Smooth muscle cell (in vitro differentiated cells): Measurements from ENCODE around the gene GOSR1. TPM values are rescaled to one million over a fixed set of nuclear protein-coding genes. Genes with fewer than 3 reads are reported as not detected.
"Not testable (repeated sequence)": the region's sequence is repeated elsewhere in the genome, so short reads cannot be mapped to it uniquely, and the experiment has no call there.

Experiments
- DNase-seq: peaks from one replicate; lab custom pipeline; 2025; ENCODE audit not compliant: unreplicated experiment; lab: John Stamatoyannopoulos, UW
- H2AFZ ChIP-seq: fragments of 200-600 bp; sonication (generic); 2 replicates; pipeline ENCODE4 v1.6.0; 2016; ENCODE audit warnings: antibody characterized with exemption, low read depth, mild to moderate bottlenecking
- H3F3A ChIP-seq: fragments of 200-600 bp; sonication (generic); 2 replicates; pipeline ENCODE4 v1.6.0; 2017; ENCODE audit warnings: antibody characterized with exemption, low read depth
- H3K27ac ChIP-seq: fragments of 200-600 bp; sonication (generic); 2 replicates; pipeline ENCODE4 v1.5.1; 2016; ENCODE audit warnings: low read depth, mild to moderate bottlenecking
- H3K27me3 ChIP-seq: fragments of 200-600 bp; sonication (generic); 2 replicates; pipeline ENCODE4 v1.6.1; 2016; ENCODE audit warnings: low read depth, mild to moderate bottlenecking
- H3K36me3 ChIP-seq: fragments of 200-600 bp; sonication (generic); 2 replicates; pipeline ENCODE4 v1.5.1; 2016; ENCODE audit warnings: low read depth
- H3K4me1 ChIP-seq: fragments of 200-600 bp; sonication (generic); 2 replicates; pipeline ENCODE4 v1.5.1; 2016; ENCODE audit warnings: low read depth
- H3K4me2 ChIP-seq: fragments of 200-600 bp; sonication (generic); 2 replicates; pipeline ENCODE4 v1.6.0; 2016; ENCODE audit warnings: mild to moderate bottlenecking
- H3K4me3 ChIP-seq: fragments of 200-600 bp; sonication (generic); 2 replicates; pipeline ENCODE4 v1.5.1; 2016; ENCODE audit warnings: mild to moderate bottlenecking
- H3K79me2 ChIP-seq: fragments of 200-600 bp; sonication (generic); 2 replicates; pipeline ENCODE4 v1.6.0; 2016; ENCODE audit warnings: low read depth, mild to moderate bottlenecking
- H3K9ac ChIP-seq: fragments of 200-600 bp; sonication (generic); 2 replicates; pipeline ENCODE4 v1.6.0; 2016; ENCODE audit warnings: low read depth
- H3K9me3 ChIP-seq: fragments of 200-600 bp; sonication (generic); replicated peaks from 2 replicates; pipeline ENCODE4 v1.5.1; 2016; ENCODE audit warnings: low read depth
- H4K20me1 ChIP-seq: fragments of 200-600 bp; sonication (generic); 2 replicates; pipeline ENCODE4 v1.6.0; 2016; ENCODE audit warnings: low read depth
- WGBS: methylation state at CpG from one replicate; pipeline ENCODE4 v1.1.7; 2016; ENCODE audit warnings: low lambda C conversion rate; 5-methylcytosine and 5-hydroxymethylcytosine counted together
- polyA plus RNA-seq: library from polyadenylated mRNA; unstranded; fragments of >200 nt; fragmentation: Nextera tagmentation; extraction: Ambion mirVana; gene quantifications from 2 replicates; pipeline ENCODE4 v1.2.1, GENCODE V29; 2016
- total RNA-seq: library from RNA; depleted of rRNA; stranded (reverse); fragments of >200 nt; gene quantifications from 2 replicates; pipeline ENCODE4 v1.2.3, GENCODE V29; 2014
- TF ChIP-seq, protein P1 (sequence below): fragments of 200-600 bp; sonication (generic); IDR thresholded peaks from 2 replicates; pipeline ENCODE4 v1.5.1; 2017; ENCODE audit warnings: borderline replicate concordance, mild to moderate bottlenecking, antibody characterized with exemption; ENCODE audit not compliant: insufficient read depth, poor library complexity, severe bottlenecking

GOSR1 gene
- total and polyA plus RNA-seq, 2 experiments from 2014 or later = 48.3 to 81.0 TPM

DNA sequence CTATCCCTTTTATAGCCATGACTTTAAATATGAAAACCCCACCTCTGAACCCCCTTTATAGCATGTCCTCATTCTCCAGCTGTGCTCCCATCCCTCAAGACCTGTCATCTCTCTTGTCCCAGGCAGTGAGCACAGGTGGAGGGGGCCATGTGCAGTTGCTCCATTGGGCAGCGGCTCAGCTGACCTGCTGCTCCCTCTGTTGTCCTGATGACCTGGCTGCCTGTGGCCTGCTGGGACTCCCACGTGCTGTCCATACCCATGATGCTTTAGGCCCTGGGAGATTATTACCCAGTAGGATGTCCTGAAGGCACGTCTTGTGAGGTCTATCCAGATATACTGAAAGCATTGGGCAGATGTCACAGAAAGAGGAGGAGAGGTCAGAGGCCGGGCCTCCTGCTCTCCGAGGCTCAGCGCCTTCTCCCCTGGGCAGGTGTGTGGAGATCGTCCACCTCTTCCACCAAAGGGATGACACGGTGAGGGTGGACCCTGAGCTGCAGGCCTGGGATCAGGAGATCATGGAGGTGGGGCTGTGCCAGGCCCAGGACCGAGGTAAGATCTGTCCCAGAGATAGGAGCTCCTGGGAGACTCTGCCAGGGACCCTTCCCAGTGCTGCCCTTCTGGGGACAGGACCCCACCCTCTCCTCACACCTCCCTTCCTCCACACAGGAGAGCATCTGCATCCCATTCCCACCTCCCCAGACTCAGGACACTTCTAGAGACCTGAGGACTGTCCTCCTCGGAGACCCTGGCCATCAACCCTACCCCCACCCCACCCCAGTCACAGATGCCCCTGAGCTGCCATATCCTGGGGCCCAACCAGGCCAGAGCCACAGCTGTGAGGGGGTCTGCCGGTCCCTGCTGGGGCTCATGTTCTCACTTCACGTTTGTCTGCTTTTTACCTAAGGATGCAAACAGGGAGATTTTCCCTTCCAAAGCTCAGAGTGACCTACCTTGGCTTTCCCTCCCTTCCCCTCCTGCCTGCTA is 58.0 kb downstream of the GOSR1 start:
- no peaks in the 10 kb centered on the region for H3K27me3 ChIP-seq
- no peak for DNase-seq
- no peaks in the 10 kb centered on the region for H3K79me2 ChIP-seq
- H3K36me3 ChIP-seq = no peaks in the 10 kb centered on the region
- no peak overlapping the region for H3K4me3 ChIP-seq
- no peaks in the 10 kb centered on the region for H3K4me1 ChIP-seq
- H4K20me1 ChIP-seq = no peaks in the 10 kb centered on the region
- TF ChIP-seq, protein P1, sequence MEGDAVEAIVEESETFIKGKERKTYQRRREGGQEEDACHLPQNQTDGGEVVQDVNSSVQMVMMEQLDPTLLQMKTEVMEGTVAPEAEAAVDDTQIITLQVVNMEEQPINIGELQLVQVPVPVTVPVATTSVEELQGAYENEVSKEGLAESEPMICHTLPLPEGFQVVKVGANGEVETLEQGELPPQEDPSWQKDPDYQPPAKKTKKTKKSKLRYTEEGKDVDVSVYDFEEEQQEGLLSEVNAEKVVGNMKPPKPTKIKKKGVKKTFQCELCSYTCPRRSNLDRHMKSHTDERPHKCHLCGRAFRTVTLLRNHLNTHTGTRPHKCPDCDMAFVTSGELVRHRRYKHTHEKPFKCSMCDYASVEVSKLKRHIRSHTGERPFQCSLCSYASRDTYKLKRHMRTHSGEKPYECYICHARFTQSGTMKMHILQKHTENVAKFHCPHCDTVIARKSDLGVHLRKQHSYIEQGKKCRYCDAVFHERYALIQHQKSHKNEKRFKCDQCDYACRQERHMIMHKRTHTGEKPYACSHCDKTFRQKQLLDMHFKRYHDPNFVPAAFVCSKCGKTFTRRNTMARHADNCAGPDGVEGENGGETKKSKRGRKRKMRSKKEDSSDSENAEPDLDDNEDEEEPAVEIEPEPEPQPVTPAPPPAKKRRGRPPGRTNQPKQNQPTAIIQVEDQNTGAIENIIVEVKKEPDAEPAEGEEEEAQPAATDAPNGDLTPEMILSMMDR = no peak
- no peak overlapping the region for H3K9ac ChIP-seq
- H3K4me2 ChIP-seq = no peak overlapping the region
- H3K27ac ChIP-seq = no peak overlapping the region
- no peaks in the 10 kb centered on the region for H3F3A ChIP-seq
- 86% methylated on average over 12 of the region's 12 CpGs for WGBS
- no peaks in the 10 kb centered on the region for H3K9me3 ChIP-seq
- no peak overlapping the region for H2AFZ ChIP-seq

DNA sequence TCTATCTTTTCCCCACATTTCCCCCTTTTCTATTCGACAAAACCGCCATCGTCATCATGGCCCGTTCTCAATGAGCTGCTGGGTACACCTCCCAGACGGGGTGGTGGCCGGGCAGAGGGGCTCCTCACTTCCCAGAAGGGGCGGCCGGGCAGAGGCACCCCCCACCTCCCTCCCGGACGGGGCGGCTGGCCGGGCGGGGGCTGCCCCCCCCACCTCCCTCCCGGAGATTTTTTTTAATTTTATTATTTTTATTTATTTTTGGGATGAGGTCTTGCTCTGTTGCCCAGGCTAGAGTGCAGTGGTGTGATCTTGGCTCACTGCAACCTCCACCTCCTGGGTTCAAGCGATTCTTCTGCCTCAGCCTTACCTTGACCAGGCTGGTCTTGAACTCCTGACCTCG is 59.6 kb downstream of the GOSR1 start:
- H4K20me1 ChIP-seq, H2AFZ ChIP-seq, H3K4me1 ChIP-seq, H3F3A ChIP-seq, H3K4me3 ChIP-seq, H3K27ac ChIP-seq, H3K27me3 ChIP-seq, H3K9me3 ChIP-seq, H3K4me2 ChIP-seq, H3K9ac ChIP-seq, H3K79me2 ChIP-seq, DNase-seq, H3K36me3 ChIP-seq: not testable (repeated sequence)
- 95% methylated on average over 8 of the region's 16 CpGs for WGBS

DNA sequence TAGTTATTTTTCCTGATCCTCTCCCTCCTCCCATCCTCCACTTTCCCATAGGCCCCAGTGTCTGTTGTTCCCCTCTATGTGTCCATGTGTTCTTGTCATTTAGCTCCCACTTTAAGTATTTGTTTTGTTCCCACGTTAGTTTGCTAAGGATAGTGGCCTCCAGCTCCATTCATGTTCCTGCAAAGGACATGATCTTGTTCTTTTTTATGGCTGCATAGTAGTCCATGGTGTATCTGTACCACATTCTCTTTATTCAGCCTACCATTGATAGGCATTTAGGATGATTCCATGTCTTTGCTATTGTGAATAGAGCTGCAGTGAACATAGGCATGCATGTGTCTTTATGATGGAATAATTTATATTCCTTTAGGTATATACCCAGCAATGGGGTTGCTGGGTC is 60.5 kb downstream of the GOSR1 start:
- not testable (repeated sequence) for H3K27ac ChIP-seq, H2AFZ ChIP-seq, H4K20me1 ChIP-seq, H3K27me3 ChIP-seq, H3K79me2 ChIP-seq, H3K9ac ChIP-seq, H3K4me1 ChIP-seq, H3F3A ChIP-seq, H3K4me2 ChIP-seq, DNase-seq, H3K4me3 ChIP-seq, H3K9me3 ChIP-seq, H3K36me3 ChIP-seq
- 71% methylated on average over 1 of the region's 1 CpG for WGBS

DNA sequence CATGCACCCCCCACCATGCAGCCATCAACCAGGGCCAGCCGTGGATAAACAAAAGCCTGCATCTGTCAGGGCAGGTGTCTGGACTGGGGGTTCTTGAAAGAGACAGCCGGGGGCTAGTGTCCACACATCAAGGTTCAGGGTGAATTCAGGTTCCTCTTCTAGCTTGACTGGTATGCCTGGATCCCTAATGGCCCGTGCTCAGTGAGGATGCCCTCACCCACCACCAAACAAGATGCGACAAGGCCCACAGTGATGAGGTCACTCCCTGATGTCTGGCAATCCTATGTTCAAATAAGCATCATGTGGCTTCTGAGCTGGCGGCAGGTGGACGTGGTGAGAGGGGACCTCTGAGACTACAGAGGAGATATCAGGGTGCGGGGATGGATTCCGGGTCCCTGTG is 64.6 kb downstream of the GOSR1 start:
- Histone ChIP-seq H3K27ac (no peak overlapping the region), H3K27me3 (no peaks in the 10 kb centered on the region), H3K4me1 (no peaks in the 10 kb centered on the region), H3K9ac (no peak overlapping the region), H3K36me3 (no peaks in the 10 kb centered on the region), H3K4me3 (no peak overlapping the region), H3K79me2 (no peaks in the 10 kb centered on the region), H3K4me2 (no peak overlapping the region), H2AFZ (no peak overlapping the region), H3F3A (no peaks in the 10 kb centered on the region), H4K20me1 (no peaks in the 10 kb centered on the region), H3K9me3 (no peaks in the 10 kb centered on the region)
- no peak for DNase-seq
- TF ChIP-seq, protein P1 = no peak
- WGBS = 89% methylated on average over 8 of the region's 8 CpGs
